CD4-positive, alpha-beta T cell treated with Interleukin-6 at 100 ng/mL for 8 hours (primary cell): ENCODE results near the gene COMMD1.
"Not testable (repeated sequence)": the region's sequence is repeated elsewhere in the genome, so short reads cannot be mapped to it uniquely, and the experiment has no call there.

Experiments
- DNase-seq: peaks from one replicate; pipeline ENCODE4 v3.0.0-alpha.2; 2020; ENCODE audit warnings: mixed read lengths, low spot score

The COMMD1 gene

GRCh38 chr2:61924895-61925663 is 19.6 kb downstream of the COMMD1 start:
- DNase-seq: no peak

- DNase-seq: no peak
These were observed 21.3 kb downstream of the COMMD1 start for GRCh38 chr2:61926531-61927477.

GRCh38 chr2:61928826-61929461 is 23.5 kb downstream of the COMMD1 start:
- DNase-seq: no peak

GRCh38 chr2:61937098-61937497 is 31.6 kb downstream of the COMMD1 start:
- DNase-seq: no peak

- no peak for DNase-seq
These were observed 32.4 kb downstream of the COMMD1 start for GRCh38 chr2:61937886-61938285.

- DNase-seq: no peak
These were observed 33.0 kb downstream of the COMMD1 start for GRCh38 chr2:61938511-61938910.

GRCh38 chr2:61943251-61943650 is 37.8 kb downstream of the COMMD1 start:
- DNase-seq: no peak

GRCh38 chr2:61946666-61947065 is 41.2 kb downstream of the COMMD1 start:
- no peak for DNase-seq

- DNase-seq: no peak
These were observed 43.4 kb downstream of the COMMD1 start for GRCh38 chr2:61948661-61949457.

- no peak for DNase-seq
These were observed 43.9 kb downstream of the COMMD1 start for GRCh38 chr2:61949458-61949713.

GRCh38 chr2:61949714-61950560 is 44.5 kb downstream of the COMMD1 start:
- DNase-seq: no peak

GRCh38 chr2:61950571-61951315 is 45.3 kb downstream of the COMMD1 start:
- no peak for DNase-seq

- no peak for DNase-seq
These were observed 46.4 kb downstream of the COMMD1 start for GRCh38 chr2:61951881-61952280.

GRCh38 chr2:61952288-61952687 is 46.8 kb downstream of the COMMD1 start:
- no peak for DNase-seq

- not testable (repeated sequence) for DNase-seq
These were observed 49.4 kb downstream of the COMMD1 start for GRCh38 chr2:61954856-61955255.

- no peak for DNase-seq
These were observed 54.2 kb downstream of the COMMD1 start for GRCh38 chr2:61959381-61960293.

- DNase-seq: no peak
These were observed 55.9 kb downstream of the COMMD1 start for GRCh38 chr2:61961231-61961901.

GRCh38 chr2:61962095-61962984 is 56.9 kb downstream of the COMMD1 start:
- DNase-seq: no peak
